HG03378 (cell line): ENCODE results near the gene PTPN2.
"Not testable (repeated sequence)": the region's sequence is repeated elsewhere in the genome, so short reads cannot be mapped to it uniquely, and the experiment has no call there.

ENCODE experiments used
- ATAC-seq: cut with Tn5 transposase; IDR thresholded peaks from one replicate; pipeline ENCODE4 v1.9.1; 2021; ENCODE audit warnings: mild to moderate bottlenecking, moderate library complexity; ENCODE audit not compliant: unreplicated experiment

Gene PTPN2

DNA sequence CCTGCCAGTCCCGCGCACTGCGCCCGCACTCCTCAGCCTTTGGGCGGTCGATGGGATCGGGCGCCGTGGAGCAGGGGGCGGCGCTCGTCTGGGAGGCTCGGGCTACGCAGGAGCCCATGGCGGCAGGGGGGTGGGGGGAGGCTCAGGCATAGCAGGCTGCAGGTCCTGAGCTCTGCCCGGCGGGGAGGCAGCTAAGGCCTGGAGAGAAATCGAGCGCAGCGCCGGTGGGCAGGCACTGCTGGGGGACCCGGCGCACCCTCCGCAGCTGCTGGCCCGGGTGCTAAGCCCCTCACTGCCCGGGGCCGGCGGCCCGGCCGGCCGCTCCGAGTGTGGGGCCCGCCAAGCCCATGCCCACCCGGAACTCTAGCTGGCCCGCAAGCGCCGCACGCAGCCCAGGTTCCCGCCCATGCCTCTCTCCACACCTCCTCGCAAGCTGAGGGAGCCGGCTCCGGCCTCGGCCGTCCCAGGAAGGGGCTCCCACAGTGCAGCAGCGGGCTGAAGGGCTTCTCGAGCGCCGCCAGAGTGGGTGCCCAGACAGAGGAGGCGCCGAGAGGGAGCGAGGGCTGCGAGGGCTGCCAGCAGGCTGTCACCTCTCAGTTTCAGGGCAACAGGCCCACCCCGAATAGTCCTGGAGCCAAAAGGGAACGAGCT is 107.1 kb downstream of the PTPN2 start:
- ATAC-seq = no peak

DNA sequence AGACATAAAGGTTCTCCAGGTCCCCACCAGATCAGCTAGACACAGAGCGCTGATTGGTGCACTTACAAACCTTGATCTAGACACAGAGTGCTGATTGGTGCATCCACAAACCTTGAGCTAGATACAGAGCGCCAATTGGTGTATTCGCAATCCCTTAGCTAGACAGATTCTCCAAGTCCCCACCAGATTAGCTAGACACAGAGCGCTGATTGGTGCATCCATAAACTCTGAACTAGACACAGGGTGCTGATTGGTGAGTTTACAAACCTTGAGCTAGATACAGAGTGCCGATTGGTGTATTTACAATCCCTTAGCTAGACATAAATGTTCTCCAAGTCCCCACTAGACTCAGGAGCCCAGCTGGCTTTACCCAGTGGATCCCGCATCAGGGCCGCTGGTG is 107.6 kb downstream of the PTPN2 start:
- not testable (repeated sequence) for ATAC-seq

DNA sequence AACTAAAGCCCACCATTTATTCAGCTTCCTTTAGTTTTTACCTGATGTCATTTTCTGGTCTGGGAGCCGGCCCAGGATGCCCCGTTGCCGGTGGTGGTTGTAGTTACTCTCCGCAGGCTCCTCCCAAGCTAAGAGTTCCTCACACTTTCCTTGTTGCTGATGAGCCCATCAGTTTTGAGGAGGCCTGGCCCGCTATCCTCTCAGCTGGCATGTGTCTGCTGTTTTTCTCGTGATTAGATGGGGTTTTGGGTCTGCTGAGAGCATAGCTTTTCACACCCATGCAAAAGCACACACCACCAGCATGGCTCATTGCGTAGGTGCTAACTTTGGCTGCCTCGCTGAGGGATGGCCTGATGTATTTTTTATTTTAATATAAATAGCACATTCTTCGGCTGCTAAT is 109.1 kb downstream of the PTPN2 start:
- ATAC-seq = no peak

DNA sequence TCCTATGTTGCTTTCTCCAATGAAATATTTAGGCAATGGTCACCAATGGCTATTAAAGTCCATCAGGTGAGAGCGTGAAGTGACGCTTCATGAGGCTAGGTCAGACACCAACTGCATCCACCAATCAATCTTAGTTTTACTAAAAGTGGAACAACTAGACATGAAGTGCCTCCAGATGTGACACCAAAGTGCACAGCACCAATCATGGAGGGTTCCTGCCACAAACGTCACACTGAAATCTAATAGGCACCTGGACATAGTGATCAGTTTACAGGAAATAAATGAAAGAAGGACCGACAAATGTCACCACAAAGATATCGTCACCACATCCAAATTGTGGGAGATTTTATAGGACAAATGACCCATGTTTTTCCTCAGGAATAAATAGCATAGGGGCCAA is 110.7 kb downstream of the PTPN2 start:
- ATAC-seq = no peak

GRCh38 chr18:12772111-12772510 is 111.9 kb downstream of the PTPN2 start:
- no peak for ATAC-seq

DNA sequence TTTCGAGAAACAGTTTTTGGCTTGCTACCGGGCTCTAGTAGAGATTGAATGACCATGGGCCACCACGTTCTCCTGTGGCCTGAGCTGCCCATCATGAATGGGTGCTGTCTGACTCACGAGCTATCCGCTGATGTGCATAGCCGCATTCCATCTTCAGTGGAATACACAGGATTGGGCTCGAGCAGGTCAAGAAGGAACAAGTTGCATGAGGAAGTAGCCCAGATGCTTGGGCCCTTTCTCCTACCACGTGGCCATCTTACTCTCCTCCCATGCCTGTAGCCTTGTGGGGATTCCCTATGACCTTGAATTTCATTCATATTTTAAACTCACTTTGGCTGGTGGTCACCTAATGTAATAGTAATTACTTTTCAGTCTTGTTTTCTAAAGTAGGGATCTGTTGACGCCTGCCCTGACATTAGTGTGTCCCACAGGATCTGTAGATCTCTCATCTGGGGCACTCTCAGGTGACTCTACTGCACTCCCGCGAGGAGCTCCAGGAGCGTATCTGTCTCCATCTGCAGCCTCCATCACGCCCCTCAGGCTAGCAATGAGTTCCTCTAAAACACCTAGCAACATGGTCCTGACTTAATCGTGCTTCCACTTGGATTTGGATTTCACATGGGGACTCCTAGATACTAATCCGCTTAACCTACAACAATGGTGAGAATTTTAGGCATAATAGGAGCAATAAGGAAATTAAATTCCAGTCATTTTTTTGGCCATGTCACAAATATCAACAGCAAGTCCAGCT is 113.4 kb downstream of the PTPN2 start:
- no peak for ATAC-seq

- no peak for ATAC-seq
Measured at GRCh38 chr18:12769644-12770440, 114.2 kb downstream of the PTPN2 start.

- ATAC-seq = no peak
Measured at GRCh38 chr18:12769136-12769535, 114.9 kb downstream of the PTPN2 start.

DNA sequence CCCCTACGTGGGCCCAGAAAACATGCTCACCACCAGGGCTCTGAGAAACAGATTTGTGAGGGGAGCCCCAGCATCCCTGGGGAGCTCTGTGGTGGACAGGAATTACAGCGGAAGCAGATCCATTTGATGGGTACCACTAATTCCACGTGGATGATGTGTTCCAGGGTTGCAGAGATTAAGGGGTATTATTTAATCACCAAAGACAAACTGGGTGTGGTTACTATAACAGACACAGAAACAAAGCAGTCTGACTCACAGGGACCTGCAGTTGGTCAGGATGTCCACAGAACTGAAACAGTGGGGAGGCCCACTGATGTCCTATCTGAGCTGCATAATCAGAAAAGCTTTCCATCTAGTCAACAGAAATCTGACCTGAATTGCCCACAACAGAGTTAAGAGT is 115.4 kb downstream of the PTPN2 start:
- ATAC-seq = no peak

- ATAC-seq = no peak
Measured at GRCh38 chr18:12767580-12768155, 116.4 kb downstream of the PTPN2 start.

DNA sequence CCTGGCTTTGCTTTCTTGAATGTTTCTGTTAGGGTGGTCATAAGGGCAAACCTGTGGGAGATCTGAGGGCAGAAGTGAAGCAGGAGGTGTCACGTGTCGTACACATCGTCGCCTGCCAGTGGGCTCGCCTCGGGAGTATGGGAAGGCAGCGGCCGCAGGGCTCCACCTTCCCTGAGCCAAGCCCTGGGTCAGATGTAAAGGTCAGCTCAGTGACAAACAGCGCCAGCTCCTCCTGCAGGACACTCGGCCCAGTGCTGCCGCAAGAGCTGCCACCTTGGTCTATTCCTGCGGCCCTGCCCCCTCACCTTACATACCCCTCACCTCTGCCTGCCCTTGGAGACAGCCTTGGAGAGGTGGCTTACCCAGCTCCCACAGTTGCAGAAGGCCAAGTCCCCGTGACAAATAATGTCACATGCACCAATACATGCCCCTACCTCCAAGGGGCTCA is 117.0 kb downstream of the PTPN2 start:
- ATAC-seq = no peak

- no peak for ATAC-seq
Measured at GRCh38 chr18:12765586-12765985, 118.5 kb downstream of the PTPN2 start.

DNA sequence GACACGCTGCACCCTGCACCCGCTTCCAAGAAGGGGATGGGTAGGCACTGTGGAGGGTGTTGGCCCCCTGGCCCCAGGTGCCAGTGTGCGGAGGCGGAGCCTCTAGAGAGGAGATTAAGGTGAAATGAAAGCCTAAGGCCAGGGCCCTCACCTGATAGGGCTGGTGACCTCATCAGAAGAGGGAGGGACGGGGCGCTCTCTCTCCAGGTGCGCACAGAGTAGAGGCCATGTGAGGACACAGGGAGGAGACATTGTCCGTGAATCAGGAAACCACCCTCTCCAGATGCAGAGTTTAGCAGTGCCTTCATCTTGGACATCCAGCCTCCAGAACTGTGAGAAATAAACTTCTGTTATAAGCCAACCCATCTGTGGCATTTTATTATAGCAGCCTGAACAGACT is 118.9 kb downstream of the PTPN2 start:
- no peak for ATAC-seq

DNA sequence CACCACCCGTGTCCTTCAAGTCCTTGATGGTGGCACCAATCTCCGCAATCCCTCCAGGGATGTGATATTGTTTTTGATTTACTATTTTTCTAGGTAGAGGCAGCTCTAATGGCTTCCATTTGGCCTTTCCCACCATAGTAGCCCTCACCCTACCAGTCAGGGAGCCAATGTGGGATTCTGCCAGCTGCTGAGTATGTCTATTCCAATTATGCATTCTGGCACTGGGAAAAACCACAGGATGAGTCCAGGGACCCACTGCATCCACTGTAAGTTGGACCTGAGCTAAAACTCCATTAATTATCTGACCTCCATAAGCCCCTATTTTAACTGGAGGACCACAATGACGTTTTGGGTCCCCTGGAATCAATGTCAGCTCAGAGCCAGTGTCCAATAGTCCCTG is 125.5 kb downstream of the PTPN2 start:
- ATAC-seq = not testable (repeated sequence)

- ATAC-seq = not testable (repeated sequence)
Measured at GRCh38 chr18:12756619-12757239, 127.3 kb downstream of the PTPN2 start.

DNA sequence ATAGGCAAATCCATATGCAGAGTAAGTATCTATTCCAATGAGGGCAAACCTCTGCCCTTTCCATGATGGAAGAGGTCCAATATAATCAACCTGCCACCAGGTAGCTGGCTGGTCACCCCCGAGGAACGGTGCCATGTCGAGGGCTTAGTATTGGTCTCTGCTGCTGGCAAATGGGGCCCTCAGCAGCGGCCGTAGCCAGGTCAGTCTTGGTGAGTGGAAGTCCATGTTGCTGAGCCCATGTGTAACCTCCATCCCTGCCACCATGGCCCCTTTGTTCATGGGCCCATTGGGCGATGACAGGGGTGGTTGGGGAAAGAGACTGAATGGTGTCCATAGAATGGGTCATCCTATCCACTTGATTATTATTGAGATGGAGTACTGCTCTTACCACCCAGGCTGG is 128.4 kb downstream of the PTPN2 start:
- not testable (repeated sequence) for ATAC-seq

GRCh38 chr18:12754511-12754910 is 129.5 kb downstream of the PTPN2 start:
- no peak for ATAC-seq

- ATAC-seq = no peak
Measured at GRCh38 chr18:12751891-12752290, 132.1 kb downstream of the PTPN2 start.

DNA sequence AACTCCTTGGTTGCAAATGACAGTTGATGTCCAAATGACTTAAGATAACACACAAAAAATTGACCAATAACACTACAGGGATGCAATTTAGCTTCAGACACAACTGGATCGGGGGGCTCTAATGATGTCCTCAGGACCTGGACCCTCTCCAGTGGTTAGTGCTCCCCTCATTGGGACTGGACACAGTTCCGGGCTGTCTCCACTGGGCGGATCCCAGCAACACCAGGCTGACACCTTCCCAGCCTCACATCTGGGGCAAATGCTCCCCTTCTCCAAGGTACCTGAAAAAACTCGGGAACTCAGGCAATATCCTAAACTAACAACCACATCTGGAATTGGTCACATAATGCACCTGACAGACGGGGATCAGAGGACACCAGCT is 132.5 kb downstream of the PTPN2 start:
- no peak for ATAC-seq

DNA sequence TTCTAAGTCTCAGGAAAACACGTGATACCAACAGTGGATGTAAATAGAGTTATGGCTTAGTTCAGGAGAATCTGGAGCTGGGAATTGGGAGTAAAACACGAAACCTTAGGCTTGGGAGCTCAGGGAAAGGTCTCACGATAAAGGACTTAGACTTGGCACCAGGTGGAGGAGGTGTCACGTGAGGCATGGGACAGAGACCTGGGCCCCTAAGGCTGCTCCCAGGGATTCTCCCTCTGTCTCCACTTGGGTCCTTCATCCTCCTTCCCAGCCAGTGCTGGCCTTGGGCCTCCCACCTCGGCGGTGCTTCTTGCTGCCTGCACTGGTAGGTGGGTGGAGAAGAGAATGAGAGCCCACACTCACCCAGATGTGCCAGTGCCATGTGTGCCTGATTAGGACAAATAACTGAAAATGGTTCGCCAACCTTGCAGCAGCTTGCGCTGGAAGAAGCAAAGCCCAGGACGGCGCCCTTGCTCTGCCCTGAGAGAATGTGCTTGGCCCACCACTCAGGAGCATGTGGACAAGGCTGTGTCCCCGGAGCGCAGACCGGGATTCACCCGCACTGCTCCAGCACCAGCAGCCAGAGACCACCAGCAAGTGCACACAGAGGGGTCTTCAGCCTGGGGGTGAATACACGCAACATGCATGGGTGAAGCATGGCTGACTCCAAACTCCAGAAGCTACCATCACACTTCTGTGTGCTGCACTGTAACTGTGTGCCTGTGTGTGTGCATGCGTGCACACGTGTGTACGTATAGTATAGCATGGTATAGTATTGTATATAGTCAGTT is 133.1 kb downstream of the PTPN2 start:
- ATAC-seq = no peak
